ENCODE data around the gene MRPS33. TPM values are rescaled to one million over a fixed set of nuclear protein-coding genes. Genes with fewer than 3 reads are reported as not detected.

MRPS33 gene
- total RNA-seq, 1 donor: 32.4 TPM

DNA sequence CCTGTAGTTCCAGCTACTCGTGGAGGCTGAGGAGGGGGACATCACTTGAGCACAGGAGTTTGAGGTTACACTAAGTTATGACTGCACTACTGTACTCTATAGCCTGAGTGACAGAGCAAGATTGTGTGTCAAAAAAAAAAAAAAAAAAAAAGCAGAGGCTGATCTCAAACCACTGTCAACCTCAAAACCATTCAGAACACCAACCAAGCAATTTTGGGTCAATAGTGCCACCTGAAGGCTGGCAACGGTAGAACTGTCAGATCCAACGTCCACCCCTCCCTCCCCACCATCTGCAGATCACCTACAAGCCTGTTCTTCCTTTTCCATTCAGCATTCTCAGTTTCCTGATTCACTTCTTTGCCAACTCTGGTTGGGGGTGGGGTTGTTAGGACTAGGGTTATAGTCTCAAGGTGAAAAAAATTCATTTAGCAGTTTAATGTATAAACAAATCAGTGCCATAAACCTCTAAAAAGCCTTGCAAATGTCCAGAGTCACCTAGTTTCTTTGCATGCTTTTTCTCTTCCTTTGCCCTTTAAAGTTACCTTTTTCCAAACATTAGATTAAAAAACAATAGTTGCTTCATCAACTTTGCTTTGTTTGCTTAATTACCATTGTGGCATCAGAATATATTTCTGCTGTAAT lies 2.6 kb downstream of the MRPS33 start:
- peak; percentile 75 for DNase-seq (ENCODE audit: low read depth)
- TF ChIP-seq, protein P1, sequence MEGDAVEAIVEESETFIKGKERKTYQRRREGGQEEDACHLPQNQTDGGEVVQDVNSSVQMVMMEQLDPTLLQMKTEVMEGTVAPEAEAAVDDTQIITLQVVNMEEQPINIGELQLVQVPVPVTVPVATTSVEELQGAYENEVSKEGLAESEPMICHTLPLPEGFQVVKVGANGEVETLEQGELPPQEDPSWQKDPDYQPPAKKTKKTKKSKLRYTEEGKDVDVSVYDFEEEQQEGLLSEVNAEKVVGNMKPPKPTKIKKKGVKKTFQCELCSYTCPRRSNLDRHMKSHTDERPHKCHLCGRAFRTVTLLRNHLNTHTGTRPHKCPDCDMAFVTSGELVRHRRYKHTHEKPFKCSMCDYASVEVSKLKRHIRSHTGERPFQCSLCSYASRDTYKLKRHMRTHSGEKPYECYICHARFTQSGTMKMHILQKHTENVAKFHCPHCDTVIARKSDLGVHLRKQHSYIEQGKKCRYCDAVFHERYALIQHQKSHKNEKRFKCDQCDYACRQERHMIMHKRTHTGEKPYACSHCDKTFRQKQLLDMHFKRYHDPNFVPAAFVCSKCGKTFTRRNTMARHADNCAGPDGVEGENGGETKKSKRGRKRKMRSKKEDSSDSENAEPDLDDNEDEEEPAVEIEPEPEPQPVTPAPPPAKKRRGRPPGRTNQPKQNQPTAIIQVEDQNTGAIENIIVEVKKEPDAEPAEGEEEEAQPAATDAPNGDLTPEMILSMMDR (IDR thresholded peaks at IDR 0.05; ENCODE audit: insufficient read depth, low read length): peak; percentile 71
- no peak overlapping the region for H3K4me3 ChIP-seq (ENCODE audit: low read depth, low read length)

DNA sequence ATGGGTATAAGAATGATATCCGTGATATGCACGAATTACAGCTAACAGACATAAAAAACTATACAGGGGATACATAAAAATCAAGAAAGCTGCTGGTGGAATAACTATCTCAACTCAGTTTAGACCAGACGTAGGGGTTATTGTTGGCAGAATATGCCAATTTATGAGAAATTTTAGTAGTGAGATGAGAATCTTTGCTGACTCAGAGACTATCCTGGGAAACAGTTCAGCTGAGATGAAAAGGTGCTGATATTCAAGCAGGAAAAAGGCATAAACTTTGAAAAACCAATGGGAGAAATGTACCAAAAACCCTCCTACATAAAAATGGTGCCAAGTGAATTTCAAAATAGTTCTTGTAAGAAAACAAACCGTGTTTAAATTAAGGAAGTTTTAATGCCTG lies 3.3 kb downstream of the MRPS33 start:
- no peak for DNase-seq (ENCODE audit: low read depth)
- no peak overlapping the region for H3K4me3 ChIP-seq (ENCODE audit: low read depth, low read length)
- TF ChIP-seq, protein P1 (IDR thresholded peaks at IDR 0.05; ENCODE audit: insufficient read depth, low read length): no peak

DNA sequence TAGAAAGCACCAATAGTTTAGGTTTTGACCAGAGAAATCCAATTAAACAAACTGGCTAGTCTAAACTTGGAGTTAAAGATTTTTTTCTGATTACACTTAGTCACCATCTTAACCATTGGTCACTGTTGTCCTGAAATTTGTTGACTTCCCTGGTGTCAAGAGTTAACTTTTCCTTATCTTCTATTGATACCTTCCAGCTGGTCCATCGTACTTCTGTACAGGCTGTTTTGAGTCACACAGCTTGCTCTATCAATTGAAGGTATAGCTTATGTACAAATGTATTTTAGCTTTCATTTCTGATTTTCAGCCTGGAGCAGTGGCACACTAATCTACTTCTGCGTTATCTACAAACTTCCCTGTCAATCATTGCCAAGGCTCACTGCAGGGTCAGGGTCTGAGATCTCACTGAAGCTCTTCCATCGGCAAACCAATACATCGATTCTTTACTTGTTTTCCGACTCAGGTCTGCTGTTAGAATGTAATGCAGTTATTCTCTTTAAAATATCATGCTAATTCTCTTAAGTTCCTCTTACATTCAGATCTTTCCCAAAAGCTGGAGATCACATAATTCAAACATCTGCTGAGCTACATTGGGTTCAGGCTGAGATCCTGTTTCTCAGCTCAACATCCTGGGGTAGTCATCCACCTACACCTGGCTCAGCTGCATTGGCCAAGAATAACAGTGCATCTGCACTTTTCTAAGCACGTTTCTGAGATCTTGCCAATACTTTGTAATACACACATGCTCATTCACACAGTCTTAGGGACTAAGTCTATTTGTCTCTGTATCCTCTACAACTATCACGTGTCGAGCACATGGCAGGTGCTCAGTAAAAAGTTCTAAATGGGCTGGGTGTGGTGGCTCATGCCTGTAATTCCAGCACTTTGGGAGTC lies 11.3 kb downstream of the MRPS33 start:
- H3K4me3 ChIP-seq (ENCODE audit: low read depth, low read length): no peak overlapping the region
- TF ChIP-seq, protein P1 (IDR thresholded peaks at IDR 0.05; ENCODE audit: insufficient read depth, low read length): no peak
- DNase-seq (ENCODE audit: low read depth): no peak

DNA sequence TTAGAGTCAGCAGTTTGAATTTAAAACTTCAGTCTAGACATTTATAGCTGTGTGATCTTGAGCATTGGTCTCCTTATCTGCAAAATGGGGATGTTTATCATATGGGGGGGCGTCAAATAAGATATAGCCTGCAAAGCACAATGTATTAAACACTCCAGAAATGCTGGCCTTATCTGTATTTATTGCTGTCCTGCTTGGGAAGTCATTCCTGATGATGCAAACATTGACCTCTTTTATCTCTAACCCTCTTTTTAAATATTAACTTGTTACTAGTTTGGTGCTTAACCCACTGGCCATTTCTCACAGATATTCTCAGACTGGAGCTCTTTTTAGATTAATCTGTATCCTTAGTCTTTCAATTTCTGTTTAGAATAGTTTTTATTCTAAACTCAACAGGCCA lies 13.2 kb downstream of the MRPS33 start:
- no peak overlapping the region for H3K4me3 ChIP-seq (ENCODE audit: low read depth, low read length)
- no peak for DNase-seq (ENCODE audit: low read depth)
- TF ChIP-seq, protein P1 (IDR thresholded peaks at IDR 0.05; ENCODE audit: insufficient read depth, low read length): no peak

DNA sequence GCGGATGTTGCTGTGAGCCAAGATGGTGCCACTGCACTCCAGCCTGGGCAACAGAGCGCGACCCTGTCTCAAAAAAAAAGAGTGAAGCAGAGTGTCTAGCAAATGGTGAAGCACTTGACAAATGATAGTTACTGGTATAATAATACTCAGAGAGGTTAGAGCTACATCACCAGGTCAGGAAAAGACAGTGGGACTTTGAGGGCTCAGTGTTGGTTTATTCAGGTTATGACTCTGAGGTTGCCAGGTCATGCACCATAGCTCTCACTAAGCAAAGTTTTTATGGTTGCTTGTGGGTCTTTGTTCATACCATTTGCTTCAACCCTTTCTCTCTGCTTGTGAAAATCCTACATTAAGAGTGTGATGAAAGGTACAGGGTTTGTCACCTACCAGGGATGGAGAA lies 13.6 kb downstream of the MRPS33 start:
- TF ChIP-seq, protein P1 (IDR thresholded peaks at IDR 0.05; ENCODE audit: insufficient read depth, low read length): no peak
- H3K4me3 ChIP-seq (ENCODE audit: low read depth, low read length): no peak overlapping the region
- DNase-seq (ENCODE audit: low read depth): no peak

DNA sequence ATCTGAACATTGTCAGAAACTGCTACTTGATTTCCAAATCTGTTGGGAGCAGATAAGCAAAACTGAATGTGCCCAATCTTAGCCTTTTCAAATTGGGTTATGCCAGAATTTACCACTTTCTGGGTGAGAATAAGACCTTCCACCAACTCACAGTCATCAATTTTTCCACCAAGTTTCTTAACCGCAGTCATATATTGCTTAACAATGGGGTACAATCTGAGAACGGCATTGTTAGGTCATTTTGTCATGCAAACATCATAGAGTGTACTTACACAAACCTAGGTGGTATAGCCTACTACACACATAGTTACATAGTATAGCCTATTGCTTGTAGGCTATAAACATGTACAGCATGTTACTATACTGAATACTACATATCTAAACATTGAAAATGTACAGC lies 16.0 kb downstream of the MRPS33 start:
- TF ChIP-seq, protein P1 (IDR thresholded peaks at IDR 0.05; ENCODE audit: insufficient read depth, low read length): no peak
- DNase-seq (ENCODE audit: low read depth): no peak
- no peak overlapping the region for H3K4me3 ChIP-seq (ENCODE audit: low read depth, low read length)

All from fibroblast of the aortic adventitia (primary cell).